Progenitor cell of endocrine pancreas (in vitro differentiated cells): ENCODE data around the gene E2F1. TPM values are rescaled to one million over a fixed set of nuclear protein-coding genes. Genes with fewer than 3 reads are reported as not detected.

Experiments
- DNase-seq: peaks from one replicate; pipeline ENCODE4 v3.0.0; 2021; ENCODE audit warnings: low spot score; ENCODE audit not compliant: unreplicated experiment
- H3K27ac Mint-ChIP-seq: 2 replicates; pipeline ENCODE4 v1.8.0; 2021; ENCODE audit warnings: mild to moderate bottlenecking, moderate library complexity, mixed read lengths
- H3K27me3 Mint-ChIP-seq: 2 replicates; pipeline ENCODE4 v1.8.0; 2021; ENCODE audit warnings: mixed read lengths
- H3K36me3 Mint-ChIP-seq: 2 replicates; pipeline ENCODE4 v1.8.0; 2022; ENCODE audit warnings: mixed read lengths; ENCODE audit not compliant: insufficient read depth
- H3K4me1 Mint-ChIP-seq: 2 replicates; pipeline ENCODE4 v1.8.0; 2021; ENCODE audit warnings: low read depth, mixed read lengths
- H3K4me3 Mint-ChIP-seq: 2 replicates; pipeline ENCODE4 v1.8.0; 2021; ENCODE audit warnings: low read depth, mild to moderate bottlenecking, moderate library complexity, mixed read lengths
- H3K9me3 Mint-ChIP-seq: 2 replicates; pipeline ENCODE4 v1.8.0; 2021; ENCODE audit warnings: low read depth, mixed read lengths
- total RNA-seq: library from RNA; stranded (reverse); gene quantifications from 2 replicates; pipeline ENCODE4 v1.2.1, GENCODE V29; 2021
- TF ChIP-seq, protein P1 (sequence below): fragments of 200-600 bp; sonication (generic); IDR thresholded peaks from one replicate; pipeline ENCODE4 v1.5.0; 2021; ENCODE audit warnings: antibody characterized with exemption, mild to moderate bottlenecking; ENCODE audit not compliant: unreplicated experiment

E2F1 gene
- total RNA-seq, 1 donor from 2014 or later = 26.5 TPM

DNA sequence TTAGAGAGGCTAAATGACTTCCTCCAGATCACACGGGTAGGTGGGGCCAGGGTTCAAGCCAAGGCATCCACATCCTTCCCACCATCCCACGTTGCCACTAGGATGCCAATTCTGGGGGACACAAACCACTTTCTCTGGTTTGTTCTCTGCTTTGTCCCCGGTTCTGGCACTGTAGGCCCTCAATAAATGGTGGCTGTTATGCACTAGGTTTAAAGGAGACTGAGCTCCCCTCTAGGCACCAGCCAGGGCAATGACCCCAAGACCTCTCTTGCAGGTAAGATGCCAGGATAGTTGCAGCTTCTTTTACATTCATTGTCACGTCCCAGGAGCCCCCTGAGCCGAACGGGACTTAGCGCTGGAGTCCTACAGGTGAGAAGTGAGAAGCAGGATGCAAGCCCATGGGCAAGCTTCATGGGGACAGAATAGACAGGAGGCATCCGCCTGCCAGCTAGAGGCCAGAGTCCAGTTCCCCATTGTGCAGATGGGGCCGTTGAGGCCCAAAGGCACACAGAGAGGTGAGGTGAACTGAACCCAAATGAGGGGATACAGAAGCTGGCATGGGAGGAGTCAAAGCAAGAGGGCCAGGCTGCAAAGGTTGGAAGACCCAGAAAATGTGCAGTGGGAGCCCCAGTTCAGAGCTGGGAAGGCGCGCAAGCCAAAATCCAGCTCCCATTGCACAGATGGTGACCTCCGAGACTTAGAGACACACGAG, 33.2 kb upstream of the E2F1 start:
- peaks cover 2% of the 10 kb centered on the region for H3K4me1 Mint-ChIP-seq
- peaks cover 2% of the 10 kb centered on the region for H3K36me3 Mint-ChIP-seq
- H3K4me3 Mint-ChIP-seq = peak overlapping the region; percentile 71
- TF ChIP-seq, protein P1, sequence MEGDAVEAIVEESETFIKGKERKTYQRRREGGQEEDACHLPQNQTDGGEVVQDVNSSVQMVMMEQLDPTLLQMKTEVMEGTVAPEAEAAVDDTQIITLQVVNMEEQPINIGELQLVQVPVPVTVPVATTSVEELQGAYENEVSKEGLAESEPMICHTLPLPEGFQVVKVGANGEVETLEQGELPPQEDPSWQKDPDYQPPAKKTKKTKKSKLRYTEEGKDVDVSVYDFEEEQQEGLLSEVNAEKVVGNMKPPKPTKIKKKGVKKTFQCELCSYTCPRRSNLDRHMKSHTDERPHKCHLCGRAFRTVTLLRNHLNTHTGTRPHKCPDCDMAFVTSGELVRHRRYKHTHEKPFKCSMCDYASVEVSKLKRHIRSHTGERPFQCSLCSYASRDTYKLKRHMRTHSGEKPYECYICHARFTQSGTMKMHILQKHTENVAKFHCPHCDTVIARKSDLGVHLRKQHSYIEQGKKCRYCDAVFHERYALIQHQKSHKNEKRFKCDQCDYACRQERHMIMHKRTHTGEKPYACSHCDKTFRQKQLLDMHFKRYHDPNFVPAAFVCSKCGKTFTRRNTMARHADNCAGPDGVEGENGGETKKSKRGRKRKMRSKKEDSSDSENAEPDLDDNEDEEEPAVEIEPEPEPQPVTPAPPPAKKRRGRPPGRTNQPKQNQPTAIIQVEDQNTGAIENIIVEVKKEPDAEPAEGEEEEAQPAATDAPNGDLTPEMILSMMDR = no peak
- no peaks in the 10 kb centered on the region for H3K27me3 Mint-ChIP-seq
- H3K9me3 Mint-ChIP-seq = peaks cover 7% of the 10 kb centered on the region
- H3K27ac Mint-ChIP-seq = no peak overlapping the region
- no peak for DNase-seq

DNA sequence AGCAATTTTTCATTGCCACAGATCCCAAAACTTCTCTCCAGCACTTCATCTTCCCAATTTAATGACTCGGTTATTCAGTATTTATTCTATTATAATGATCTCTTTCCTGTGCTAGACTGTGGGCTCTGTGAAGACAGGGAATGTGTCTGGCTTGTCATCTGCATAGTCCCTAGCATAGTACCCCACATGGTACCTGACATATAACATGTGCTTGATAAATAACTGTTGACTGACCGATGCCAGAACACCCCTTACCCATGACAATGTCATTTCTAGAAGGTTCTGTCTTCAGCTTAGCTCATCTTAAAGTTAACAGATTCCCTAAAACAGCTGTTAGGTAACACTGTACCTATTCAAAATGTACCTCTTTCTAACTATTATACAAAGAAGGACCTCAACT, 30.3 kb upstream of the E2F1 start:
- Mint-ChIP-seq H3K27ac (no peak overlapping the region), H3K4me1 (peaks cover 2% of the 10 kb centered on the region), H3K9me3 (peaks cover 7% of the 10 kb centered on the region), H3K4me3 (no peak overlapping the region), H3K27me3 (no peaks in the 10 kb centered on the region), H3K36me3 (peaks cover 2% of the 10 kb centered on the region)
- TF ChIP-seq, protein P1 = no peak
- no peak for DNase-seq

DNA sequence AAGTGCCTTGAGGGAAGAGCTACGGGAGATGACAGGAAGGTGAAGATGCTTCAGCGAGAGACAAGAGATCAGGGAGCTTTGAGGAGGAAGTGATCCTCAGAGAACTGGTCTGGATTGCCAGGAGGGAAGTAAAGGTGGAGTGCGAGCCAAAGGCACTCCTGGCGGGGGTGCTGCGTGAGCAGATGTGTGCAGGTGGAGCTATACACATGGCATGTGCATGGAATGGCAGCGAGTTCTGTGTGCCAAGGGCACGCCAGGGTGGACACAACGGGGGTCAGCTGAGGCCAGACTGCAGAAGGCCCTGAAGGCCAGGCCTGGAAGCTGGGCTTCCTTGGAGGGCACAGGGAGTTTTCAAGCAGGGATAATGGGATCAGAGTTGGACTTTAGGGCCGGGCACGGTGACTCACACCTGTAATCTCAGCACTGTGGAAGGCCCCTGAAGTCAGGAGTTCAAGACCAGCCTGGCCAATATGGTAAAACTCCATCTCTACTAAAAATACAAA, 27.7 kb upstream of the E2F1 start:
- no peaks in the 10 kb centered on the region for H3K4me1 Mint-ChIP-seq
- TF ChIP-seq, protein P1 = no peak
- DNase-seq = no peak
- no peaks in the 10 kb centered on the region for H3K36me3 Mint-ChIP-seq
- H3K27me3 Mint-ChIP-seq = no peaks in the 10 kb centered on the region
- no peak overlapping the region for H3K4me3 Mint-ChIP-seq
- no peaks in the 10 kb centered on the region for H3K9me3 Mint-ChIP-seq
- H3K27ac Mint-ChIP-seq = no peak overlapping the region

DNA sequence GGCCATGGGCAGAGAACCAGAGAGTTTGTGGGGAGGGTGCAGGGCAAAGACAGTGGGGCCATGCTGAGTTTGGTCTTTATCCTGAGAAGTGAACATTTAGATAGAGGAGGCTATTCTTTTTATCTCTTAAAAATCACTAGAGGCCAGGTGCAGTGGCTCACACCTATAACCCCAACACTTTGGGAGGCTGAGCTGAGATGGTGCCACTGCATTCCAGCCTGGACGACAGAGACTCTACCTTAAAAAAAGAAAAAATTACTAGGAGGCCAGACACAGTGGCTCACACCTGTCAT, 25.2 kb upstream of the E2F1 start:
- Mint-ChIP-seq H3K27ac (no peak overlapping the region), H3K4me1 (peaks cover 4% of the 10 kb centered on the region), H3K4me3 (no peak overlapping the region), H3K9me3 (no peaks in the 10 kb centered on the region), H3K36me3 (no peaks in the 10 kb centered on the region), H3K27me3 (no peaks in the 10 kb centered on the region)
- no peak for DNase-seq
- TF ChIP-seq, protein P1 = no peak

DNA sequence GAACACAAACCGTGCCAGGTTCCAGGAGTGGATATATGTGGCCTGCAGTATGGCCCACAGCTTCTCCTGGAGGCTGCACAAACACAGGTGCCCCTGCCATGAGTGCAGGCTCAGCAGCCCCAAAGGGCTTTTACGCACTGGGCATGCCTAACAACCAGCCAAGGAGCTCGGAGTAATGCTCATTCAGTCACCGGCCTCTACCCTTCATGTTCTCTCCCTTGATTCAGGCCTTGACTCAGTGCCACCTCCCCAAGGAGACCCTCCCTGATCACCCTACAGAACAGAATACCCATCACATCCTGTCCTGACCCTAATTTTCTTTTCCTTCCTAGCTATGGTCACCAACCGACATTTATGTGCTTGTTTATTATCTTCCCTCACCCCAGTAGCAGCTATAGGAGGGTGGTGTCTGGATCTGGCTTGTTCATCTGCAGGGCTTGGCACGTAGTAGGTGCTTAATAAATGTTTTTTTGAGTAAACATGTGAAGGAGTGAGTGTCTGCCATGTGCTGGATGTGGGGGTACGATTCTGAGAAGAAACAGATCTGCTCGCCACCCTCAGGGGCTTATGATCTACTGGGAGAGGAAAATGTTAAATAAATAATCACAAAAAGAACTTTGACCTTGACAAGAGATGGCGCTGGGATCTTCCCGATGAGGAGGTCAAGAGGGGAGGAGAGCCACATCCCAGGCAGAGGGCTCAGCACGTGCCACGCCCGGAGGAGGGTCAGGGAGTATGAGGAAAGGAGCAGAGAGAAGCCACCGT, 24.7 kb upstream of the E2F1 start:
- no peaks in the 10 kb centered on the region for H3K27me3 Mint-ChIP-seq
- DNase-seq = no peak
- H3K27ac Mint-ChIP-seq = no peak overlapping the region
- H3K36me3 Mint-ChIP-seq = no peaks in the 10 kb centered on the region
- H3K4me3 Mint-ChIP-seq = no peak overlapping the region
- no peaks in the 10 kb centered on the region for H3K9me3 Mint-ChIP-seq
- TF ChIP-seq, protein P1 = no peak
- peaks cover 4% of the 10 kb centered on the region for H3K4me1 Mint-ChIP-seq
